Stimulated activated CD8-positive, alpha-beta memory T cell treated with anti-CD3 and anti-CD28 coated beads, Interleukin-4, amount 100 ng/mL, for 1 hour (primary cell): ENCODE measurements around the gene ABCC2.
"Not testable (repeated sequence)": the region's sequence is repeated elsewhere in the genome, so short reads cannot be mapped to it uniquely, and the experiment has no call there.

Source experiments
- DNase-seq, 2 donors: peaks; one replicate each; pipeline ENCODE4 v3.0.0-alpha.2; 2020; ENCODE audit warnings: low read depth in 2 of 2, low spot score in 1 of 2

The ABCC2 gene

GRCh38 chr10:99782447-99783286 is at the start of gene ABCC2:
ABCC2 (plus strand) TSS chr10:99782640; CDS start chr10:99782845, 205 bp downstream.
- no peak for DNase-seq

- no peak for DNase-seq
These were observed 49.1 kb upstream of the ABCC2 start for GRCh38 chr10:99733366-99733765.

- DNase-seq: not testable (repeated sequence)
These were observed 48.3 kb upstream of the ABCC2 start for GRCh38 chr10:99734111-99734510.

GRCh38 chr10:99740260-99740659 is 42.2 kb upstream of the ABCC2 start:
- DNase-seq: no peak

GRCh38 chr10:99740933-99741559 is 41.4 kb upstream of the ABCC2 start:
- no peak for DNase-seq

- no peak for DNase-seq
These were observed 40.2 kb upstream of the ABCC2 start for GRCh38 chr10:99742254-99742653.

- no peak for DNase-seq
These were observed 39.7 kb upstream of the ABCC2 start for GRCh38 chr10:99742701-99743100.

GRCh38 chr10:99743841-99744240 is 38.6 kb upstream of the ABCC2 start:
- DNase-seq: no peak

GRCh38 chr10:99746166-99746565 is 36.3 kb upstream of the ABCC2 start:
- not testable (repeated sequence) for DNase-seq

- no peak for DNase-seq
These were observed 33.5 kb upstream of the ABCC2 start for GRCh38 chr10:99748823-99749451.

GRCh38 chr10:99750641-99751040 is 31.8 kb upstream of the ABCC2 start:
- no peak for DNase-seq

- no peak for DNase-seq
These were observed 27.8 kb upstream of the ABCC2 start for GRCh38 chr10:99754670-99755069.

- no peak for DNase-seq
These were observed 26.3 kb upstream of the ABCC2 start for GRCh38 chr10:99756159-99756558.

- DNase-seq: no peak
These were observed 24.1 kb upstream of the ABCC2 start for GRCh38 chr10:99758211-99758891.

GRCh38 chr10:99760321-99760720 is 22.1 kb upstream of the ABCC2 start:
- no peak for DNase-seq

- DNase-seq: no peak
These were observed 21.1 kb upstream of the ABCC2 start for GRCh38 chr10:99761365-99761764.

GRCh38 chr10:99765672-99766301 is 16.7 kb upstream of the ABCC2 start:
- no peak for DNase-seq

GRCh38 chr10:99766302-99766681 is 16.1 kb upstream of the ABCC2 start:
- DNase-seq: no peak

- DNase-seq: no peak
These were observed 14.5 kb upstream of the ABCC2 start for GRCh38 chr10:99767901-99768300.

- no peak for DNase-seq
These were observed 13.9 kb upstream of the ABCC2 start for GRCh38 chr10:99768556-99768955.

- DNase-seq: no peak
These were observed 12.7 kb upstream of the ABCC2 start for GRCh38 chr10:99769706-99770105.
